GM19467 (cell line): ENCODE measurements around the gene HLA-E.
"Not testable (repeated sequence)": the region's sequence is repeated elsewhere in the genome, so short reads cannot be mapped to it uniquely, and the experiment has no call there.

Experiments used
- ATAC-seq: cut with Tn5 transposase; IDR thresholded peaks from one replicate; pipeline ENCODE4 v1.9.1; 2021; ENCODE audit warnings: mild to moderate bottlenecking, moderate library complexity; ENCODE audit not compliant: unreplicated experiment

HLA-E gene

GRCh38 chr6:30480536-30481156 is 8.7 kb upstream of the HLA-E start:
- ATAC-seq, result no peak

- no peak for ATAC-seq
These were observed 7.9 kb upstream of the HLA-E start for GRCh38 chr6:30481211-30481964.

- not testable (repeated sequence) for ATAC-seq
These were observed 7.2 kb upstream of the HLA-E start for GRCh38 chr6:30481965-30482644.

GRCh38 chr6:30483677-30484279 is 5.5 kb upstream of the HLA-E start:
- no peak for ATAC-seq

GRCh38 chr6:30485236-30485635 is 4.1 kb upstream of the HLA-E start:
- ATAC-seq, result no peak

- ATAC-seq, result no peak
These were observed 1.4 kb upstream of the HLA-E start for GRCh38 chr6:30487926-30488325.

- ATAC-seq, result not testable (repeated sequence)
These were observed 620 bp upstream of the HLA-E start for GRCh38 chr6:30488697-30489080.

GRCh38 chr6:30490026-30490876 is 942 bp downstream of the HLA-E start:
- no peak for ATAC-seq

GRCh38 chr6:30491291-30491953 is 2.1 kb downstream of the HLA-E start:
- not testable (repeated sequence) for ATAC-seq

- ATAC-seq, result no peak
These were observed 3.0 kb downstream of the HLA-E start for GRCh38 chr6:30491991-30492952.

- no peak for ATAC-seq
These were observed 4.4 kb downstream of the HLA-E start for GRCh38 chr6:30493643-30494250.

- no peak for ATAC-seq
These were observed 5.1 kb downstream of the HLA-E start for GRCh38 chr6:30494291-30494861.

GRCh38 chr6:30495060-30495459 is 5.8 kb downstream of the HLA-E start:
- ATAC-seq, result not testable (repeated sequence)

GRCh38 chr6:30495993-30496392 is 6.7 kb downstream of the HLA-E start:
- no peak for ATAC-seq

- ATAC-seq, result not testable (repeated sequence)
These were observed 7.9 kb downstream of the HLA-E start for GRCh38 chr6:30497261-30497599.

GRCh38 chr6:30497714-30498113 is 8.4 kb downstream of the HLA-E start:
- ATAC-seq, result no peak

GRCh38 chr6:30498705-30499104 is 9.4 kb downstream of the HLA-E start:
- not testable (repeated sequence) for ATAC-seq
